ENCODE measurements around the gene ADAMTS7.
"Not testable (repeated sequence)": the region's sequence is repeated elsewhere in the genome, so short reads cannot be mapped to it uniquely, and the experiment has no call there.

The ADAMTS7 gene

GRCh38 chr15:78727561-78727960, 83.7 kb downstream of the ADAMTS7 start:
- TF ChIP-seq CTCF (IDR thresholded peaks at IDR 0.05; ENCODE audit: low read depth, low read length) = no peak
- DNase-seq (ENCODE audit: low read depth in 2 of 2) = peak in 1 of 2 donors; percentile 59

GRCh38 chr15:78726870-78727551, 84.3 kb downstream of the ADAMTS7 start:
- no peak for TF ChIP-seq CTCF (IDR thresholded peaks at IDR 0.05; ENCODE audit: low read depth, low read length)
- H3K4me3 ChIP-seq (replicated peaks in 1 of 2; ENCODE audit: low read depth in 2 of 2, low read length in 2 of 2) = no peak overlapping the region
- peak in 1 of 2 donors; percentile 27 for DNase-seq (ENCODE audit: low read depth in 2 of 2)

More at GRCh38 chr15:78727561-78727960, 83.7 kb downstream of the ADAMTS7 start:
- H3K4me3 ChIP-seq (replicated peaks in 1 of 2; ENCODE audit: low read depth in 2 of 2, low read length in 2 of 2) = no peak overlapping the region

GRCh38 chr15:78719819-78720450, 91.3 kb downstream of the ADAMTS7 start:
- not testable (repeated sequence) for H3K4me3 ChIP-seq (replicated peaks in 1 of 2; ENCODE audit: low read depth in 2 of 2, low read length in 2 of 2); DNase-seq (ENCODE audit: low read depth in 2 of 2)

GRCh38 chr15:78718837-78719236, 92.4 kb downstream of the ADAMTS7 start:
- TF ChIP-seq CTCF (IDR thresholded peaks at IDR 0.05; ENCODE audit: low read depth, low read length) = no peak
- H3K4me3 ChIP-seq (replicated peaks in 1 of 2; ENCODE audit: low read depth in 2 of 2, low read length in 2 of 2) = no peak overlapping the region
- DNase-seq (ENCODE audit: low read depth in 2 of 2) = no peak

GRCh38 chr15:78717956-78718656, 93.2 kb downstream of the ADAMTS7 start:
- no peak for TF ChIP-seq CTCF (IDR thresholded peaks at IDR 0.05; ENCODE audit: low read depth, low read length)
- no peak for DNase-seq (ENCODE audit: low read depth in 2 of 2)
- no peak overlapping the region for H3K4me3 ChIP-seq (replicated peaks in 1 of 2; ENCODE audit: low read depth in 2 of 2, low read length in 2 of 2)

- no peak overlapping the region for H3K4me3 ChIP-seq (replicated peaks in 1 of 2; ENCODE audit: low read depth in 2 of 2, low read length in 2 of 2)
- peak in 1 of 2 donors; percentile 65 for DNase-seq (ENCODE audit: low read depth in 2 of 2)
- no peak for TF ChIP-seq CTCF (IDR thresholded peaks at IDR 0.05; ENCODE audit: low read depth, low read length)
Measured at GRCh38 chr15:78716651-78717050, 94.6 kb downstream of the ADAMTS7 start.

GRCh38 chr15:78715930-78716329, 95.3 kb downstream of the ADAMTS7 start:
- peak; percentile 12 to 95 for DNase-seq (ENCODE audit: low read depth in 2 of 2)
- H3K4me3 ChIP-seq (replicated peaks in 1 of 2; ENCODE audit: low read depth in 2 of 2, low read length in 2 of 2) = no peak overlapping the region
- no peak for TF ChIP-seq CTCF (IDR thresholded peaks at IDR 0.05; ENCODE audit: low read depth, low read length)
